Esophagus squamous epithelium (tissue), 5 donors: Measurements from ENCODE around the gene FALEC. TPM values are rescaled to one million over a fixed set of nuclear protein-coding genes. Genes with fewer than 3 reads are reported as not detected.

Experiments
- DNase-seq: peaks from one replicate; lab custom pipeline; 2025; lab: John Stamatoyannopoulos, UW
- H3K27ac ChIP-seq, 4 donors: fragments of 200-600 bp; sonication (generic); one replicate each; pipeline ENCODE4 v1.5.1; 2016 to 2019; ENCODE audit warnings: mild to moderate bottlenecking in 1 of 4
- H3K27me3 ChIP-seq, 4 donors: fragments of 200-600 bp; sonication (generic); 1 replicate in 3 of 4; 2 replicates in 1 of 4; pipeline versions ENCODE4 v1.5.1 to v1.6.0; 2017 to 2021; ENCODE audit warnings: antibody characterized with exemption in 1 of 4
- H3K36me3 ChIP-seq, 3 donors: fragments of 200-600 bp; sonication (generic); one replicate each; pipeline ENCODE4 v1.5.1; 2016 to 2019
- H3K4me1 ChIP-seq, 3 donors: fragments of 200-600 bp; sonication (generic); one replicate each; pipeline ENCODE4 v1.5.1; 2017 to 2019
- H3K4me3 ChIP-seq, 4 donors: fragments of 200-600 bp; sonication (generic); 1 replicate in 3 of 4; 2 replicates in 1 of 4; pipeline ENCODE4 v1.5.1; 2016 to 2019; ENCODE audit warnings: mild to moderate bottlenecking in 2 of 4, moderate library complexity in 1 of 4
- H3K9me3 ChIP-seq, 3 donors: fragments of 200-600 bp; sonication (generic); one replicate each; pipeline ENCODE4 v1.5.1; 2016 to 2019
- CTCF ChIP-seq, 6 experiments: fragments of 450-650 bp in 4 of 6; fragments of 200-600 bp in 2 of 6; sonication (generic) in 2 of 6; IDR thresholded peaks; one replicate each; pipeline ENCODE4 v1.5.1; 2016 to 2019; ENCODE audit warnings: antibody characterized with exemption in 6 of 6, mild to moderate bottlenecking in 4 of 6, moderate library complexity in 4 of 6
- POLR2A ChIP-seq, 4 donors: fragments of 450-650 bp; IDR thresholded peaks; one replicate each; pipeline ENCODE4 v1.6.1; 2017; ENCODE audit warnings: antibody characterized with exemption in 4 of 4, mild to moderate bottlenecking in 4 of 4, moderate library complexity in 3 of 4
- WGBS, 2 donors: methylation state at CpG; one replicate each; pipeline ENCODE4 v1.1.5; 2018; 5-methylcytosine and 5-hydroxymethylcytosine counted together
- intact Hi-C: fragments of 100-400 bp; cut with DNase I; formaldehyde crosslinking; loops from one replicate; pipeline ENCODE4 v1.15.0; 2022
- total RNA-seq, 4 donors: library from RNA; depleted of rRNA; stranded (reverse); fragments of >200 nt; gene quantifications; one replicate each; pipeline ENCODE4 v1.1.0, GENCODE V29; 2016
- donor health status: DM: yes; HTN: yes; CAD: no.

The FALEC gene
- total RNA-seq, 4 donors from 2014 or later: 3.6 TPM; not detected in 3

- no peaks in the 10 kb centered on the region for H3K27me3 ChIP-seq
- peaks cover 9 to 66% (median 40%) of the 10 kb centered on the region in 3 donors for H3K36me3 ChIP-seq
- H3K4me3 ChIP-seq: peak overlapping the region; percentile 92 to 99 (median 96)
- no peak for DNase-seq
- TF ChIP-seq POLR2A (IDR thresholded peaks at IDR 0.05) (no peak), CTCF (IDR thresholded peaks at IDR 0.05) (no peak)
- H3K27ac ChIP-seq: peak overlapping the region; percentile 98 to 100 (median 99)
- no peaks in the 10 kb centered on the region for H3K9me3 ChIP-seq
- peaks cover 32 to 70% (median 45%) of the 10 kb centered on the region in 3 donors for H3K4me1 ChIP-seq
- WGBS, 2 donors: 0 to 1% methylated on average over 4 of the region's 4 CpGs
- intact Hi-C loops: no loop called here
Measured at GRCh38 chr1:150576367-150576711, 60.8 kb downstream of the FALEC start.

GRCh38 chr1:150576794-150577556 is 61.4 kb downstream of the FALEC start:
- Histone ChIP-seq H3K36me3 (peaks cover 9 to 60% (median 40%) of the 10 kb centered on the region in 3 donors), H3K27ac (peak overlapping the region; percentile 98 to 100 (median 99)), H3K4me3 (peak overlapping the region; percentile 92 to 99 (median 96)), H3K27me3 (no peaks in the 10 kb centered on the region), H3K4me1 (peaks cover 30 to 65% (median 39%) of the 10 kb centered on the region in 3 donors), H3K9me3 (no peaks in the 10 kb centered on the region)
- intact Hi-C loops: no loop called here
- 2 to 20% methylated on average over 2 of the region's 2 CpGs for WGBS, 2 donors
- no peak for DNase-seq
- TF ChIP-seq CTCF (IDR thresholded peaks at IDR 0.05) (no peak), POLR2A (IDR thresholded peaks at IDR 0.05) (peak in 1 of 4 donors; percentile 18)

DNA sequence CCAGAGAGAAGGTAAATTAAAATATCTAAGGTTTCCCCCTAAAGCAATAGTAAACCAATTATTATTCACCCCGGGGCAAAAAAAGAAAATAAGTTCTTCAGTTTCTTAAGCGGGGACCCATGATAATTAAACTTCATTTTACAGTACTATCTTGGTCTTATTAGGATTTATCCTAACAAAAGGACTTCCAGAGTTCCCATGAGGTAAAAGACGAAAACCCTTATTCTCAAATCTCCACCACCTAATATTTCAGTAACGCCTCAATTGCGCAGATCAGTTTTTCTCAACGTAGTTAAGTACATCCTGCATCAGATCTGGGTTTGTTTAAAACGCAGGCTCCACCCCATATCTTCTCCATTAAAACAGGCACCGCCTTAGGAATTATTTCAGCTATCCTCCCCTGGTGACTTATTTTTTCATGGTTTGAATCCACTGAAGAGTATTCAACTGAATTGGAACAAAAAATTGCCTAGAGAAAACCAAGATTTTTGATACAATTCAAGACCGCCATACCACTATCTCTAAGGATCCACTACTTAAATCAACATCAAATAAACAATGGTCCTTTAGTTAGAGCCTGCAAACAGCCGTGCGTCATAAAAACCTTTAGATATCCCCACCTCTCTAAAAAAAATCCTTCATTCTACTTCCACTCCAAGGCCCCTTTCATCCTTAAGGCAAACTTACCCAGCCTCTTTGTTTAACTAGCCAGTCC is 62.2 kb downstream of the FALEC start:
- TF ChIP-seq CTCF (IDR thresholded peaks at IDR 0.05): no peak
- TF ChIP-seq POLR2A (IDR thresholded peaks at IDR 0.05): no peak
- H3K9me3 ChIP-seq: no peaks in the 10 kb centered on the region
- H3K4me3 ChIP-seq: peak overlapping the region; percentile 92 to 99 (median 96)
- WGBS, 2 donors: 1% methylated on average over 11 of the region's 11 CpGs
- H3K4me1 ChIP-seq: peaks cover 30 to 58% (median 34%) of the 10 kb centered on the region in 3 donors
- no peaks in the 10 kb centered on the region for H3K27me3 ChIP-seq
- intact Hi-C loops: no loop called here
- DNase-seq: no peak
- H3K27ac ChIP-seq: peak overlapping the region; percentile 98 to 100 (median 99)
- H3K36me3 ChIP-seq: peaks cover 9 to 52% (median 37%) of the 10 kb centered on the region in 3 donors

DNA sequence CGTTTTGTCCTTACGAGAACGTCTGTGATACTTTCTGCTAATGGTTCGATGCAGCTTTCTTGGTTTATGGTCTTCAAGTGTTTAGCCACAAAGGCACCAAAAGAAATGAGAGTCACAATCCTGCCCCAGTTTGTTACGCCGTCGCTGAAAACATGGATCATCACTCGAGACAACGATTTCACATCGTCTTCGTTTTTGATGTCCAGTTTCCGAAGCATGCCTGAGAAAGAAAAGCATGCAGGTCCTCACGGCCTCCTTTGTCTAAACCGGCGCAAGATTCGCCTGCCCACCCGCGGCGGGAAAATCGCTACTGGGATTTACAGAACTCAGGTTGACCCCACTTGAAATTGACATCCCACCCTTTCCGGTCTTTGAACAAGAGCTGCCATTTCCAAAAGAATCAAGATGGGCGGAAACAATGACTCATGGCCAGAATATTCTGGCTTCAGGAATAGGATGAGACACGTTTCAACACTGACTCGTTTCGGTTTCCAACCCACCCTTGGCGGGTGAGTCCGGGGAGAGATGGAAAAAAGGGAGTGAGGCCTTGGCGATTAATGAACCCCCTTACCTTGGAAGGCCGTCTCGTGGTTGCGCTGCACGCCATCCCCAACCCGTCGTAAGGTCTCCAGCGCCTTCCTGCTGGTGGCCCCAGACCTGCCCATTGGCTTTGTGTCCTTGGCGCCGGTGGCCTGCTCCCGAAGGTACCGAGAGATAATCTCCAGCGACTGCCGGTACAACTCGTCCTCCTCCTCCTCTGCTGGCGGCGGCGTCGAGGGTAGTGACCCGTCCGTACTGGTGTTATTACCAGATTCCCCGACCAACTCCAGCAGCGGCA is 62.9 kb downstream of the FALEC start:
- H3K27ac ChIP-seq: peak overlapping the region; percentile 98 to 100 (median 99)
- H3K4me3 ChIP-seq: peak overlapping the region; percentile 92 to 99 (median 96)
- intact Hi-C loops: no loop called here
- H3K4me1 ChIP-seq: peaks cover 24 to 50% (median 27%) of the 10 kb centered on the region in 3 donors
- H3K36me3 ChIP-seq: peaks cover 9 to 45% (median 30%) of the 10 kb centered on the region in 3 donors
- DNase-seq: no peak
- no peaks in the 10 kb centered on the region for H3K9me3 ChIP-seq
- 0 to 1% methylated on average over 22 to 35 of the region's 50 CpGs for WGBS, 2 donors
- no peaks in the 10 kb centered on the region for H3K27me3 ChIP-seq
- TF ChIP-seq CTCF (IDR thresholded peaks at IDR 0.05) (peak in 1 of 6 experiments; percentile 6), POLR2A (IDR thresholded peaks at IDR 0.05) (peak in 2 of 4 donors; percentile 32 to 54)
